NCI-H187 (cell line): ENCODE data around the gene SPRY4.
"Not testable (repeated sequence)": the region's sequence is repeated elsewhere in the genome, so short reads cannot be mapped to it uniquely, and the experiment has no call there.

Experiments
- DNase-seq, 2 experiments: peaks; one replicate each; lab custom pipeline; 2025; lab: John Stamatoyannopoulos, UW

SPRY4 gene

DNA sequence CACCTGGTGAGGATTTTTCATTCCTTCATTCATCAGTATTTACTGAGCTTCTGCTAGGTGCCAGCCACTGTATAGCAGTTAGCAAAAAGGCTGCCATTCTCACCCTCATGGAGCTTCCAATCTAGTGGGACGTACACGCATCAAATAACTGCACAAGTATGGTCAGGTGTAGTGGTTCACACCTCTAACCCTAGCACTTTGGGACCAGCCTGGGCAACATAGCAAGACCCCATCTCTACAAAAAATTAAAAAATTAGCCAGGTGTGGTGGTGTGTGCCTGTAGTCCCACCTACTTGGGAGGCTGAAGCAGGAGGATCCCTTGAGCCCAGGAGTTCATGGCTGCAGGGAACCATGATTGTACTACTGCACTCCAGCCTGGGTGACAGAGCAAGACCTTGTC is 8.9 kb upstream of the SPRY4 start:
- DNase-seq, result not testable (repeated sequence)

DNA sequence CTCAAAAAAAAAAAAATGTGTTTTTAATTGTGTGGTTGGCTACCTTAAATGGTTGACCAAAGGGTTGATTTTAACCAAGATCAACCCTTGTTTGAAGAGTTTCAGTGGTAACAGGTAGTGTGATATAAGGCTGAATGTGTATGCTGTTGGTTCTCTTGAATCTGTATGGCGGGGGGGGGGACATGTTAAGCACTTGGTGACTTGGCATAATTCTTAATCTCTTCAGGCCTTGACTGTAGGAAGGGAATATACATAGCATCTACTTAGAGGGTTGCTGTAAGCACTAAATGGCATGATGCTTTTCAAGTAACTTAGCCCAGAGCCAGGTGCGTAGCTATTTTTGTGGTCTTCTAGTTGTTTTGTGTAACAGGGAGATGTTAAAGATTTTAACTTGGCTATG is 5.6 kb upstream of the SPRY4 start:
- no peak for DNase-seq

DNA sequence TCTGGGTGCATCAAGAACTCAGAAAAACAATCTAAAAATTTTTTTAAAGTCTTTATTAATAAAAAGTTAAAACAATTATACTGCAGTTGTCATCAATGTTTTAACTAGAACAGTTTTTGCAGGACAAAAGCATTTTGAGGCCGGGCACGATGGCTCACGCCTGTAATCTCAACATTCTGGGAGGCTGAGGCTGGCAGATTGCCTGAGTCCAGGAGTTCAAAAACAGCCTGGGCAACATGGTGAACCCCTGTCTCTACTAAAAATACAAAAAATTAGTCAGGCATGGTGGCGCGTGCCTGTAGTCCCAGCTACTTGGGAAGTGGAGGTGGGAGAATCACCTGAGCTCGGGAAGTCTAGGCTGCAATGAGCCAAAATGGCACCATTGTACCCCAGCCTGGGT is 5.2 kb upstream of the SPRY4 start:
- no peak for DNase-seq

DNA sequence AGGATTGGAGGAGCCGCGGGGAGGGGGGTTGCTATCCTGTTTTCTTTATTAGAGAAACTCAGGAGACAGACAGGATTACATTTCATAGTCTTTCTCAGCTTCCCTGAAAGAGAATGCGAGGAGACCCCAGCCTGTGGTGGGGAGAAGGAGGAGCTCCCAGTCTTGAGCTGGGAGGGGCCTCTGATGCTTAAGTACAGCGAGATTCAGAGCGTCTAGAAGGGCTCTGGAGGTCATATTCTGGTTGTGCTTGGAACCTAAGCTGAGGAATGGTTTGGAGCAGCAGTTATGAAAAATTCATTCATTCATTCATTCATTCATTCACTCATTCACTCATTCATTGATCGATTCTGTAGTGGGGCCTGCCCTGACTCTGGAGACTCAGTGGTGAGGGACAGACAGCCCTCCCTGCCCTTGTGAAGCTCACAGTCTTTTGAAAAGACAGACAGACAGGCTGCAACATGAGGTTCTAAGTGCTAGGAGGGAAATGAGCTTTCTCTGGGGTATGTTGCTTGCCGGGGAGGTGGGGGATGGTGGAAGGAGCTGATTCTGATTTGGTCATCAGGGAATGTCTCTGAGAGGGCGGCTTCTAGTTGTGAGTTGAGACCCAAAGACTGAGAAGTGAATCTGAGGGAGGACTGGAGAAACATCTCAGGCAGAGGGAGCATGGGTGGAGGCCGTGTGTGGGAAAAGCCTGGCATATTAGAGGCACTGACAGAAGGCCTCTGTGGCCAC is 2.5 kb upstream of the SPRY4 start:
- no peak for DNase-seq

DNA sequence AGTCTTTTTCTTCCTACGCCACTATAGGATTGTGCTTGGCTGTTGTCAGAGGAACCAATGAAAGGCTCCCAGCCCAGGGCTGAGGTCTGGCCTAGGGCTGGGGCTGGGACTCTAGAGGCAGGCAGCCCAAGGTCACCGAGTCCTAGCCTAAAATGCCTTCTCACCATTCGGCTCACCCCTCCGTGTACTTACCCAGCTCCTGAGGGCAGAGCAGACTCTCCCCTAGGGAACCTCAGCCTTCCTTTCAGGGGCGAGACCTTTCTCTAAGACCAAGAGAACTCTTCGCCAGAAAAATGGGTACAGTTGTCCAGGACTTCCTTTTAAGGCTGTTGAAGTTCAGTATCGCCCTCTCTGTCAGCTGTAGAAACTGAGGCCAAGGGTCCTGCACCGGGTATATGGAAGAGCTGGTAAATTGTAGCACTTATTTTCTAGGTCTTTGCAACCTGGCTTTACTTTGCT is 1.7 kb upstream of the SPRY4 start:
- no peak for DNase-seq

DNA sequence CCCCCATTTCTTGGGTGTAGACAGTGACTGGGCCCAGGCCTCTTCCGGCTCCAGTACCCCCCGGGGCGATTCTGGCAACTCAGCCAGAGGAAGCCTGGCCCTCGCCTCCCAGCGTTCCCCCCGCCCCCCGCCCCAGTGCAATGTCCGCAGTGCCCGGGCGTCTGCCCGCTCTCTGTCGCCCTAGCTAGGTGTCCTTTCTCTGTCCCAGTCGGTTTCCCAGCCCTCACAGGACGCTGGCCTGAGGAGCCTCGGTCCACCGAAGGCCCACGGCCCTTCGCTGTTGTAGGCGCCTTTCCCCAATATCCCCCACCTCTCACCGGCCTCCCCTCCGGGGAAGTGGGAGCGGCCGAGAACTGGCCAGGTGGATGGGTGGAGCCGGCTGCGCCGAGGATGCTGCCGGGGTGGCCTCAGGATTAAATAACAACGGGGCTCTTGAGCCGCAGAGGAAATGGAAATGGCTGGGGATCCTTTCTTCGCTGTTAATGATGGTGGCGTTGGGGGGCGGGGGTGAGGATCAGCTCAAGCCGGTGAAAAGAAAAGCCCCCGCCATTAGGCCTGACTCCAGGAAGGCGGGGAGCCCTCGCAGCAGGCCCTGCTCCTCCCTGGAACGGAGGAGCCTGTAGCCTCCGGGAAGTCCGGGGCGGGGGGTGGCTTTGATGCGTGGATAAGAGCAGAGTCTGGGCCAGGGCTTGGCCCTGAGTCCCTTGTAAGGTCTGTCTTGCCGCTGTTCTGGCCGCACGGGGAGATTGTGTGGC is 1.1 kb upstream of the SPRY4 start:
- DNase-seq, result no peak

DNA sequence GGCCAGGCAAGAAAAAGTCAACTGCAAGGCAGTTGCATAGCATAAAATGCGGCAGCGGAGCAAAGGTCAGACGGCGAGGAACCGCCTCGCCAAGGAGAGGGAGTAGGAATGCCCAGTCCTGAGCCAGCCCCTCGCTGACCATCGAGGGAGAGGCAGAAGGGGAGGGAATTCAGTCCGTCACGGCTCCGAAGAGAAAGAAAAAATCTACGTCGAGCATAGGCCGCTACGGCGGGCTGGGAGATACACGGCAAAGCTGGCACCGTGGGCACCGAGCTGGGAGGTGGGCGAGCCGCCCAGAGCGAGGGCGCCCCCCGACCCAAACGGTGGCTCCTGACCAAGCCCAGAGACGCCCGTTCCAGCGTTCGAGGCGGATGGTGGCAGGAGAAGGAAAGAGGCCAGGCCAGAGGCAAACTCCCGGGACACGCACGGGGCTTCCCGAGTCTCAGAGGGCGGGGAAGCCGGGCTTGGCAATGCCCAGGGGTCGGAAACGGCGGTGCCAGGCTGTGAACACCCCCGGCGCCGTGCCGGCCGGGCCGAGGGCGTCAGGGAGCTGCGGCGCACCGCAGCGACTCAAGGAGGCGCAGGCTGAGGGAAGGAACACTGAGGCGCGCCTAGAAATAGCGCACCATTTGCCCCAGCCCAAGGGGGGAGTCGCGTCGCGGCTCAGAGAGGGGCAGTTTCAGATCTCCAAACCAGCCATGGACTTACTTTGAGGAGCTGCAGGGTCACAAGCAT is 518 bp downstream of the SPRY4 start:
- no peak for DNase-seq

DNA sequence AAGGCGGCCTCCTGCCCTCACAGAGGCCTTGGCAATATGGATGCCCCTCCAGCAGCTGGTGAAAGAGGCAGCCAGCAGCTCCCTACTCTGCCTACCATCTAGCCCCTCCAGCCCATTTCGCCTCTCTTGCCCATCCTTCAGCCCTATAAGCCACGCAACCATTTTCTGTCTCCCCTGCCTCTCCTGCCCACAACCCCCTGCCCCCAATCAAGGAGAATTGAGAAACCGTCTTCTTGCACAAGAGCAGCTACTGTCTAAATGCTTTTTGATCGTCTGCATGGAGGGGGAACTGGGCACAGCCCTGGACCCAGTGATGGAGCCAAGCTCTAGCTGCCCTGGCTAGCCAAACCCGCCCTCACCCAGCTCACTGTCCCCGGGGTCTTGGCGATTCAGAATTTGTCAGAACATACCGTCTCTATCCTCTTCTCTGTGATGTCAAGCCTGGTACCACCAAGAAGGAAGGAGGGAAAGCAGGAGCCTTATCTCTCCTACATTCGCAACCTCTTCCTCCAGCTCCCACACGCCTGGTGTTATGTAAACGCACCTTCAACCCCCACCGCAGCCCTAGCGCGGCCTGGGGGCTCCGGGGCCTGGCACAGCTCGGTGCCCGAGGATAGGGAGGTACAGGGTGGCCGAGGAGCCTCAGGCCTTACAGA is 1.2 kb downstream of the SPRY4 start:
- no peak for DNase-seq

DNA sequence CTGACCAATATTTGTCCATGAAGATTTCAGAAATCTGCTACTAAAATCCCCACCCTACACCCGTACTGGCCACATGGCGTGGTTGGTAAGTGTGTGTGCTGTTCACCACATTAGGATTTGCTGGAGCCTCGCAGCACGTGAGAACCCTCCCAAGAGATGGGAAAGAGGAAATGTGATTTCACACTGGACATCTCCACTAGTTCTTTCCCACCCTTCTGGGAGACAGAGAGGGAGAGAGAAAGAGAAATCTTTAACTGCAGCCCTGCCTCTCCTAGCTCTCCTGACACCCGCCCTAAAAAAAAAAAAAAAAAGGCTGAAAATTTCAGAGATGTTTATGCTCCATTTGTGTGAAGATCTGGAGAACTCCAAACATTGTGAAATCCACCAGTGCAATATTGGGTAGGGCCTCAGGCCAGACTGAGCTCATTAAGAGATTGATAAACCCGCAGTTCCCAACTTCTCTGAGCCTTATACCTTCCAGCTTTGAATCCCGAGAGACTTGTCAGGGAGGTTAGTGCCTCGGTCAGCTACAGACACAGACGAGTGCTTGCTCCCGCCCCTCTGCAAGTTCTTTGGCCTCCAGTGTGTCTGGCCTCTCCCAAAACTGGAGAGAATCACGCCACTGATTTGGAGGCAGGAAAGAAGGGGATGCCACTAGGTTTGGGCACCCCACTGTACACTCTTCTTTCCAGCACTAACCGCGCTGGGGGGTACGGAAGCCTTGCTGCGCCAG is 1.9 kb downstream of the SPRY4 start:
- no peak for DNase-seq

DNA sequence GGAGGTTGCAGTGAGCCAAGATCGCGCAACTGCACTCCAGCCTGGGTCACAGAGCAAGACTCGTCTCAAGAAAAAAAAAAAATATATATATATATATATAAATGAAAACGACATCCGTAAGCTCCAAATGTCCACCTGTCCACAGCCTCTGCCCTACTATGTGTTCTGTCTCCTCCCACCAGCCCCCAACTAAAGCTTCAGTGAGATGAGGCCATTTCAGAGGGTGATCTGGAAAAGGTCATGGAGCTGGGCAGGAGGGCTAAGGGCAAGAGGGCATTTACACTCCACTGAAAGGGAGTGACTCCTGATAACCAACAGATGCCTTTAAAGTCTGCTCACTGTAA is 2.4 kb downstream of the SPRY4 start:
- DNase-seq, result no peak

DNA sequence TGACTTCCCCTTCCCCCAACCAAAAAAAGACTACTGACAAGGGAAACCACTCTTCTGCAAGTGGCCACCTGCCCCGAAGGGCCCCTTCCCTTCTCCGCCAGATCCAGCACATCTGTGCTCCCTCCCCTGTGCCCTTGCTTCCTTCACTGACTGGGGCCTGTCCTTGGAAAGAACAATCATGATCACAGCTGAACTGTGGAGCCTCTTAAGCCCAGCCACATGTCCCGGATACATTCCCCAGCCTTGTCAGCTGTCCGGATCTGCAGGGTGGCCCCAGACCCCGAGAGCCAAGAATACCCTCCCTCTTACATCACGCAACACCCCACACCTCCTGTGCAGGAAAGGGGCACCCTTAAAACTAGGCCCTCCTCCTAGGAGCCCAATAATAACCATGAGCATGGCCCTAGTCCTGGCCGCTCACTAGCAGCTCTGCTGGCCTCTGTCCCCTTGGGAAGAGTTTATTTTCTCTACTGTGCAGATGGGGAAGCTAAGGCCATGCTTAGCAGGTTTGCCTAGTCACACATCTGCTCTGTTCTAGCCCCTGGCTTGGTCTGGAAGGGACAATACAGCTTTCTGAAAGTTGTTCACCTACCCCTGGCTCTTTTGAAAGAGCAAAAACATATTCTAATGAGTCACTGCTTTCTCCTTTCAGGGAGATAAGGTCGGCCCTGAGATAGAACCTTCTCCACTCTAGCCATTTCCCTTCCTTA is 3.8 kb downstream of the SPRY4 start:
- DNase-seq, result no peak

DNA sequence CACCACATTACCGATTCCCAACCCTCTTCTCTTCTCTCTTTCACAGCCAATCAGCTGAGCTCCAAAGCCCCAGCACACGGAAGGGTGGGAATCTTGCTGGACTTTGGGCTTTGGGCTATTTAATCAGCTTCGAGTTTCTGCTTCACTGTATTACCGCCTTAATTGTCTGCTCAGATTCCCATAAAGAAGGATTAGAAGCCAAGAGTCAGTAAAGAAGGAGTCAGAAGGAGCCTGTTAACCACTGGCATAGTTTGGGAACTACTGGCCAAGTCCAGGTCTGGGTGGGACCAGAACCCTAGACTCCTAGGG is 4.4 kb downstream of the SPRY4 start:
- no peak for DNase-seq

DNA sequence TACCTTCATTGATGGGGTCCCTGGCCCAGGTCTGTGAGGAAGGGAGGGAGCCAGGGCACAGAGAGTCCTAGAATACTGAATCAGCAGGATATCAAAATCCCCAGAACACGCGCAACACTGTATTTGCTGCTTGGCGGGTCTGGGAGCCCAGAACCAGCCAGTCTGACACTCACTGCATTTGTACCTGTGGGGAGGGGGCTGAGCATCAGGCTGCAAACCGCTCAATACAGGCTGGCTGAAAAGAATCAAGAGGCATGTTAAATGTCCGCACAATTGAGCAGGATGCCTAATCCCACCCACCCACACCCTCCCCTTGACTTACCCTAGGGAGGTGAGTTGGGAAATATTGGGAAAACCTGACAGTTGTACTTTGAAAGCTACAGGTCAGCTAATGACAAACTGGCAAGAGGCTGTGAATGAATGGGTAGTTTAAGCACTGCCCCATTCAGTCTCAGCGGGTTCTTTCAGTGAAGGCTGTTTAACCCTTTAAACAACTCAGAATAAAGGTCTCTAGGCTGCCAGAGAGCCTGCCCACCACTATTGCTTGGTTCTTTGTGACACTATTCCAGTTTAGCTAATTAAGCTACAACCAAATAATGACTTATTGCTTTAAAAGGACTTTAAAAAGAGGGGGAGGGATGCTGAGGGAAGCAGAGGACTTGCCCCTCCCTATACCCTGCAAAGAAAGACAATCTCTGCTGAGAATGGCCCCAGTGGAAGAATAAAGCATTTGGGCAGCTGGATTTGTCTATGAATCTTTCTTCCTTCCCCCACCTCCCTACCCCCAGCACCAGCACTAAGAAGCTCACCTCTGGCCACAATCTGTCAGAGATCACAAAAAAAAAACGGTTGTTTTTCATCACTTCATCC is 5.0 kb downstream of the SPRY4 start:
- DNase-seq, result no peak

DNA sequence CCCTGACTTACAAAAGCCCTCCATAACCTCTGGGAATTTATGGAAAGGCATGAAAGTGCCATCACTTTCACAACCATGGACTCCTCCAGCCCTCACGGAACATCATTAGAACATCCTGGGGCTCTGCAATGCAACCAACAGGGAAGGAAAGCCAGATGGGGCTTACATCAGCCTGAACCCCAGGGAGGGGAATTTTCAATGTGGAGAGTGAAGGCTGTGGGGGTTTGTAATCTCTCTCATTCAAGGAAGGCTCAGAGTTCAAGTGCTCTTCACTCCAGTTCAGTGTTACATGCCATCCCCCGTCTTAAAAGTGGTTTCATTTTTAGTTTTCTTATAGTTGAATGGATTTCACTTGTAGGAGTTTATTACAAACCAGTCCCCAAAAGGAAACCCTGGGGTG is 5.7 kb downstream of the SPRY4 start:
- DNase-seq, result no peak

DNA sequence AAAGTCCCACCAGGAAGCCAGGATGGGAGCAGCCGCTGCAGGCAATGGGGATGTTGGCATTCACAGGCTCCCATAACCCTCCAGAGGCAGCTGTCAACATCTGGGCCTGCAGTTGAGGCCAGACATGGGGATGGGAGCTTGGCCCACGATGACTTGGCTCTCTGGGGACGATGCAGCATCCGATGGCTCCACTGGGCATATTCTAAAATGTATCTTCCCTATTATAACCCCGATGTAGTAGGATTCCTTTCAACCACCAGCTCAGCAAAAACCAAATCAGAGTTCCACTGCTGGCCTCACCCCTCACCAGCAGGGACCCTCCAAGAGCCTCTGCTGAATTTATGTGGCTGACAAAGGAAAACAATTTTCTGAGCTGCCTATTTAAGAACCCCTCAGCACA is 7.1 kb downstream of the SPRY4 start:
- DNase-seq, result no peak

DNA sequence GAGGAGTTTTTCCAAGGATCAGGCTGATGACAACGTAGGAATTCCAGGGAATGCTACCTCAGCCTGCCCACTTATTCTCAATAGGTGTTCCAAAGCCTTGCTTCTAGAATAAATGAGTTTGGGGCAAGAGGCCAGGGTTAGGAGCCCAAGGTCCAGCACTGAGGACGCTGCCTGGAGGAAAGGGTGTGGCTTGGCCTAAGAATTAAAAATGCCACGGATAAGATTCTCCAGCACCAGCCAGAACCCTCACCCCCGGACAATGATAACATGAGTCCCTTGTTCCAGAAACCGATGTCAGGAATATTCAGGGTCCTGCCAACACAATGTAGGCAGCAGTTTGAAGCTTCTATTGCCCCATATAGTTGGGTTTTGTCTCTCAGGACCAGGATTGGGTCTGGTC is 7.6 kb downstream of the SPRY4 start:
- no peak for DNase-seq

DNA sequence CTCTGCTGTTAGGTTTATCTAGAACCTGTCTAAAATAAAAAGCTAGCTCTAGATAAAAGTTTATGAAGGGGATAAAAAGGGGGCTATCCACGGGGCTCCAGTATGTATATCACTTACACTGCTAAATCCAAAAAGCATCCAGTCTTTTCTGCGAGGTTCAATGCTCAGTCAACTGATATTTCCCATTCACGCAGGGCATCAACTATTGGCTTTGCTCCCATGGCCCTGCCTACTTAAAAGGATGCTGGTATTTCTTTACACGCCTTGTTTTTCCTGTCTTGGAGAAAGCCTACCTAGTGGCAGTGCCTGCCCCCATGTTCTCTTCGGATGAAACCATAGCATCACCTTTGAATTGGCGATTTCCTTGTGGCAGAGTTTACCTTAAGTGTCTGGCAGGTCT is 8.1 kb downstream of the SPRY4 start:
- DNase-seq, result no peak

DNA sequence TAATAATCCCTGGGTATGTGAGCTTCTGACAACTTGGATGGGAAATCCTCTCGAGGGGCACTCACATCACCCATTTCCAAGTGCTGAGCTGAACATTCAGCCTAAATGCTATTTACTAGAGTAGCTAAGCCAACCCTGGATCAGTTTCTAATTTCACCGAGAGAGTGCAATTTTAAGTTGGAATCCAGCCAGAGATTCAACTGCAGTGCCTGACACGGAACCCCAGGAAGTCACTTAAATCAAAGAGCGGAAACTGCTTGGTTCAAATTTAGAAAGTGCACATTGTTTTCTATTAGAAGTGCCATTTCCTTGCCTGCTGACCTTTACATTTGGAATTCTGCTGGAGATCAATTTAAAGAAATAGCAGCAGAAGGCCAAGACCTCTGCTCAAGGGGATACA is 8.8 kb downstream of the SPRY4 start:
- peak in 1 of 2 experiments; percentile 63 for DNase-seq

DNA sequence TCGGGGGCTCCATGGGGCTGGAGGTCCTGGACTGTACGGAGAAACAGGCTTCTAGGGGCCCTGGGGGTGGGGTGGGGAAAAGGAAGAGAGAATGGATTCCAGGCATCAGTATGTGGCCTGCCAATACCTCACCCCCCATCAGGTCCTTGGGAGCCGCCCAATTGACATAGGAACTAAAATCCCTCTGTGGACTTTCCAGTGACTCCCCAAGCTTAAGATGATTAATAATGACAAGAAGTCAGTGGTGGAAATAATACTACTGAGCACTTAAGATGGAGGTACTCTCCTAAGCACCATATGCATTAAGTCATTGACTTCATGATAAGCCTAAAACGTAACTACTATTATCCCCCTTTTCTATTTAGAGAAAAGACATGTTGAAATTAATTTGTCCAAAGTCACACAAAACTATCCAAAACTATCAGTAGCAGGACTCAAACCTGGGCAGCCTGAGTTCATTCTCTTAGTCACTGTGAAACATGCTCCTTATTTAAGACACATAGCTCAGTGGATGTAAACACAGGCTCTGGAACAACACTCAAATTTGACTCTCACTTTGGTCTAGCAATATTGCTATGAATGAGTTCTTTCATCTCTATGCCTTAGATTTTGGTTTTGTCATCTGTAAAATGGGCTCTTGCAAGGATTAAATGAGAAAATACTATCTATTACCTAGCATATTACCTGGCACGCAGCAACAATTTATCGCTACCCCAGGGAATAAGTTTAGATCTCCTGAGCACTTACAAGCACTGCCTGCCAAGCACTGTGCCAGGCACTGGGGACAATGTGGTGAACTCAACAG is 9.5 kb downstream of the SPRY4 start:
- no peak for DNase-seq

DNA sequence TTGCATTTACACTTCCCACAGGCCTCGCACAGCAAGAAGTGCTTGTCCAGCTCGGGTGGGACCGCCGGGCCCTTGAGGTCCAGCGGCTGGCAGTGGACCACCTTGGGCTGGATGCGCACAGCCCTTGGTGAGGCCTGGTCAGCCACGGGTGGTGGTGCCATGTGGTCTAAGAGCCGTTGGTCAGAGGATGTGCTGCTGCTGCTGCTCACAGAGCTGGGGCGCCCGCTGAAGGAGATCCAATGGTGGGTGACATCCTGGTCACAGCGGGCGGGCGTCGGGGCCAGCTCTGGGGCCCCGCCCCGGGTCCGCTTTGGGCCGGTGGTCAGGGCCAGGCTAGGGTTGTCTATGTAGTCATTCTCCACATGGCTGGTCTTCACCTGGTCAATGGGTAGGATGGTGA is 10.2 kb downstream of the SPRY4 start:
- DNase-seq, result no peak
